Activated CD4-positive, alpha-beta T cell treated with anti-CD3 and anti-CD28 coated beads for 4 hours (primary cell): ENCODE measurements around the gene ZDHHC14.
"Not testable (repeated sequence)": the region's sequence is repeated elsewhere in the genome, so short reads cannot be mapped to it uniquely, and the experiment has no call there.

Experiments
- DNase-seq, 2 donors: peaks; one replicate each; pipeline ENCODE4 v3.0.0-alpha.2; 2020

The ZDHHC14 gene

GRCh38 chr6:157381631-157382621 is 936 bp downstream of the ZDHHC14 start:
- DNase-seq: peak; percentile 55 to 65

GRCh38 chr6:157382821-157383220 is 1.8 kb downstream of the ZDHHC14 start:
- DNase-seq: no peak

DNA sequence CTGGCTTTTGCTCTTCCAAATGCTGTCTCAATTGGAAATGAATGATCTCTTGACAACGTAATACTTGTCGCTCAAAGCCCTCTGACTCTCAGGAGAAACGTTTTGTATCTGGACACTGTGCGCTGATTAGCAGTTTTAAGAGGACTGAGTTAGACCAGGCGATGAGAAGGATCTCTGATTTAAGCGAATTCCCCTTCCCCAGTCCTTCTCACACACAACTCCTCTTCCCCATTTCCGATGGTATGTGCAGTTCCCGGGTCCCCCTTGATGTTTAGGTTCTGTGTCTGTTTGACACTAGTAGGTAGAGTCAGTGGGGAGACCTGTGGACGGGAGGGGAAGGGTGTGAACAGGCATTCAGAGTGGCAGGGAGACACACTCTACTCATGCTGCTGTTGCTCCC is 2.5 kb downstream of the ZDHHC14 start:
- no peak for DNase-seq

- not testable (repeated sequence) for DNase-seq
Observed at GRCh38 chr6:157384962-157385361, 4.0 kb downstream of the ZDHHC14 start.

DNA sequence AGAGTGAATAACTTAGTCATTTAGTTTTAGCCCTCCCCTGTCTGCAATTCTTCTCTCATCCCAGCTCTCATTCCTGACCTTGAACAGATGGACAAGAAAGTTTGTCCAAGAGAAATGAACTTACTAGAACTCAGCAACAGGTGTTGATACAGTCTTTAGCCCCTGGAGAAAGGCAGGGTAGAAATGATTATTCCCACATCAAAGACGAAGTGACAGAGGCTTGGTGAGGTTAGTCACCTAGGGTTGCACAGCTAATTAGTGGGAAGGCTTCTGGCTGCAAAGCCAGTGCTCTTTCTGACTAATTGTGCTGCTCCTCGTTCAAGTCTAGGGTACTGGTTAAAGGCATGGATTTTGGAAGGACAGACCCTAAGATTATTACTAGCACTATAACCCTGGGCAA is 4.5 kb downstream of the ZDHHC14 start:
- peak in 1 of 2 donors; percentile 13 for DNase-seq

DNA sequence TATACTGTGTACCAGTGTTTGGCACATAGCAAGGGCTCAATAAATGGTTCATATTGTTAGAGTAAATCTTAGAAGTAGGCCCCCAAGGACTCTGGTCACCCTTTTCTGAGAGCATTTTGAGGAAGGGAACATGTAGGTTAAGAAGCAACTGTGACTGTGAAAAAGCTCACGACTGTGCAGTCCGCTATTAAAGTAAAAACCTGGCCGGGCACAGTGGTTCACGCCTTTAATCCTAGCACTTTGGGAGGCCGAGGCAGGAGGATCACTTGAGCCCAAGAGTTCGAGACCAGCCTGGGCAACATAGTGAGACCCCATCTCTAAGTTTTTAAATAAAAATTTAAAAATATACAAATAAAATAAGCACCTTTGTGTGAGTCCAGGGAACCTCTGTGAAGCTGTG is 5.0 kb downstream of the ZDHHC14 start:
- DNase-seq: no peak

GRCh38 chr6:157386454-157386853 is 5.5 kb downstream of the ZDHHC14 start:
- DNase-seq: no peak

DNA sequence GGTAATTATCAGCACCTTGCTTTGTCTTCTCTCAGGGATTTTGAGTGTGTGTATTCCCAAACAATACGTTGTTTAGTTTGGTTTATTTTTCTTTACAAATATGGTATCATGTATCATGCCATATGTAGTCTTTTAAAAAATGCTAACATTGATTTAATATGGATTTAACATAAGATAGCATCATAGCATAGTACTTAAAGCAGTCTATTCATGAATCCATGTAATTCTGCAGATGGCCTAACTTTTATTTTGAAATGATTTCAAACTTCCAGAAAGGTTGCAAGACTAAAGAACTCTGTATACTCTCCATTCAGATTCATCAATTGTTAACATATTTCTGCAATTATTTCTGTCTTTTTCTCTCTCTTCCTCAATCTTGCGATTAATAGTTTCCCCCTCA is 7.9 kb downstream of the ZDHHC14 start:
- DNase-seq: no peak

DNA sequence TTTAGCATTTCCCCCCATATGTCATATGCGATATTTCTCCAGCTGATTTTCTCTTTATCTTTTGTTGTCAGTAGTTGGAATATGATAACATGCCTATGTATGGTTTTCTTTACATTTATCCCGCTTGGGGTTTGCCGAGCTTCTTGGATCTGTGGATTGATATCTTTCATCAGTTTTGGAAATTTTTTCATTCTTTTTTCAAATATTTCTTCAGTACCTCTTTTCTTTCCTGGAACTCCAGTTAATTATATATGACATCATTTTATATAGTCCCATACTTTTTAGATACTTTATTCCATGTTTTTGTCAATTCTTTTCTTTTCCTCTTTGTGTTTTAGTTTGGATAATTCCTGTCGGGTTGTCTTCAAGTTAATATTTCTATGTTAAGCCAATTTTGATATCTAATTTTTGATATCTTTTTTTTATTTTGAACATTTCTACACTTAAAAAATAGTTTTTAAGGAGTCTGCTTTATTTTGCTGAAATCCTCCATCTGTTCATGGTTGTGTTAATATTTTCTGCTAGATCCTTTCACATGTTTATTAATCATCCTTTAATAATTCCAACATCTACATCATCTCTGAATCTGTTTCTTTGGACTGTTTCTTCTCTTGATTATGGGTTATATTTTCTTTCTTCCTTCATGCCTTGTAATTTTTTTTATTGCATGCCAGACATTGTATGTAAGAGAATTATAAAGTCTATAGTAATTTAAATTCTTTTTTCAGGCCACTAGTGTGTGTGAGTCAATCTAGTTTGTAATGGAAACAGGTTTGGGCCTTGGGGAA is 9.5 kb downstream of the ZDHHC14 start:
- no peak for DNase-seq

DNA sequence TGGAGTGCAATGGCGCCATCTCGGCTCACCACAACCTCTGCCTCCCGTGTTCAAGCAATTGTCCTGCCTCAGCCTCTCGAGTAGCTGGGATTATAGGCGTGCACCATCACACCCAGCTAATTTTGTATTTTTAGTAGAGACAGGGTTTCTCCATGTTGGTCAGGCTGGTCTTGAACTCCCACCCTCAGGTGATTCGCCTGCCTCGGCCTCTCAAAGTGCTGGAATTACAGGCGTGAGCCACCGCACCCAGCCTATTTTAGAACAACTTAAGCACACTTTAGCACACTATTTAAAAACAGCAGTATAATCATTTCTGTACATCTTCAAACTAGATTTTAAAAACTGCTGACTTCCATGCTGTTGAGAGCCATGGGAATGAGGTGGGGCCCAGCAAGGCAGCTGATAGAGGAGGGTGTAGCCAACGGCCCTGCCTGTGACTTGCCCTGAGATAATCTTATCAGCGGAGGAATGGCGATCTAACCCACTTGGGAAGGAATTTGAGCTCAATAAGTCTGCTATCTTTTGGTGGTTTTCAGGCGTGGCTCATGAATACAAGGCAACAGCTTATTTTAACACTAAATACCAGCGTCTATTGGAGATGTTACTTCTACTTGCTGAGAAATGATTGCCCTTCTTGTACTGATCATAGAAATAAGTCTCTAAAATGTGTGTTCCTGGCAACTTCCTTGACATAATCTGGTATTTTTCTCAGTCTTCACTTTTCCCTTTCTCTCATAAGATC is 12.1 kb downstream of the ZDHHC14 start:
- no peak for DNase-seq

GRCh38 chr6:157393669-157394327 is 12.8 kb downstream of the ZDHHC14 start:
- no peak for DNase-seq

- DNase-seq: not testable (repeated sequence)
Observed at GRCh38 chr6:157395199-157395598, 14.2 kb downstream of the ZDHHC14 start.

DNA sequence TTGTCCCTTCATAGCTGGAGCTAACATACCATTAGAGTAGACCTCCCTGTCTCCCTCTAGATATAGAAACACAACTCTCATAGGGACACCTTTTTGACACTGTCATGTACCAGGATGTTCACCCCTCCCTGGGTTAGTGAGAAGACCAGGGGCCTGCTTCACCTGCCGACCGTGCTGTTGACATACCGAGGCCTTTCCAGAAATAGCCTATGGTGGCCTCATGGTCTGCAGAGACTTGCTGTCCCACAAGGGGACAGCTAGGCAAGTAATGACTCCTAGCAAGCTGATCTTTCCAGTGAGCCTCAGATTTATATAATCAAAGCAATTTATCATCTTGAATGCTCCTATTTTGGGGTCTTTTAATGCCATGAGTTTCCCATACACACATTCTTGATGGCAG is 15.0 kb downstream of the ZDHHC14 start:
- DNase-seq: no peak

GRCh38 chr6:157397660-157398059 is 16.7 kb downstream of the ZDHHC14 start:
- no peak for DNase-seq

DNA sequence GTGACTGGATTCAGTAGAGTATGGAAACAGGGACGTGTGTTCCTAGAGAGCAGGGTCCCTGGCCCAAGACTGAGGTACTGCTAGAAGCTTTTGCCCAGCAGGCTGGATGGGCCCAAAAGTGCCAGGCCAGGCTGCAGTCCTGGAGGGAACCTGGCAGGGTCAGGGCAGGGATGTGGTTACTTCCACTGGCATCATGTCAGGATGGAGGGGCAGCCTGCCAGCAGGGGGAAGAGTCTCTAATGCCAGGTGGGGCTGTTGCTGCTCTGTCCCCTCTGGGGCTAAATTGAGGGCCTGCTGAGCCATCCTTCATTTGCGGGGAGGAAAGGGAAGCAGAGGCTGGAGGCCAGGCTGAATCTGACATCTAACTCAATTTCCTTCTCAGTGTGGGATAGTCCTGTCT is 17.2 kb downstream of the ZDHHC14 start:
- no peak for DNase-seq

DNA sequence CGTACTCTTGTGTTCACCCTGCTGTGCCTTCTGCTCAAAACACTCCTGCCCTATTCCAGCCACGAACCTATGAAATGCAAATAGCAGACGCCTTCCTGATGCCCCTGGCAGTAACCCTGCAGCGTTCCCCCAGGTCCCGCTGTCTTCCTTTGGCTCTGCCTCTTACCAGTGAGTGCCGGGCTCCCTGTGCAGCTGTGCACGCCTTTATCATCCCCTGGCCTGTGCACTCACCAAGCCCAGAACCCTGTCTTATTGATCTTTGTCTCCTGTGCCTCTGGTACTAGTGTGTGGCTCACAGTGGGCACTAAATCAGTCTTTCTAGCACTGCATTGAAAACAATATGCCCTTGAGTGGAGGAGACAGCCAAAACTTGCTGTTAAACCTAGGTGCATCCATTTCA is 19.7 kb downstream of the ZDHHC14 start:
- DNase-seq: no peak

- DNase-seq: no peak
Observed at GRCh38 chr6:157401734-157402338, 20.8 kb downstream of the ZDHHC14 start.

GRCh38 chr6:157402996-157403685 is 22.2 kb downstream of the ZDHHC14 start:
- DNase-seq: no peak

DNA sequence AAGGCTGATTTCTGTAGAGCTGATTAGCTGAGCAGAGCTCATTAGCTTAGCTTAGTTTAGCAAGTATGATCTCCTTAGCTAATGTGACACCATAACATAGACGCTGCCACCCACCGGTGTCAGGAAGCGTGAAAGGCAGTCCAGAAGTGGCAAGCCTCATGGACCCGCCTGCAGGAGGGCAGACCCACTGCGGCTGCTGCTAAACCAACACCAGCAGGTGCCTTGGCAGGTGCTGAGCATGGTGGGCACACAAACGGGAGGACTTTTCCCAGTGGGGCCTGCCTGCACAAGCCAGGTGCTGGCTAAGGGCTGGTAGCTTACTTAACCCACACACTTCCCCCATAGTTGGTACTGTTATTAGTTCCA is 22.7 kb downstream of the ZDHHC14 start:
- no peak for DNase-seq

GRCh38 chr6:157405986-157406385 is 25.0 kb downstream of the ZDHHC14 start:
- DNase-seq: no peak

DNA sequence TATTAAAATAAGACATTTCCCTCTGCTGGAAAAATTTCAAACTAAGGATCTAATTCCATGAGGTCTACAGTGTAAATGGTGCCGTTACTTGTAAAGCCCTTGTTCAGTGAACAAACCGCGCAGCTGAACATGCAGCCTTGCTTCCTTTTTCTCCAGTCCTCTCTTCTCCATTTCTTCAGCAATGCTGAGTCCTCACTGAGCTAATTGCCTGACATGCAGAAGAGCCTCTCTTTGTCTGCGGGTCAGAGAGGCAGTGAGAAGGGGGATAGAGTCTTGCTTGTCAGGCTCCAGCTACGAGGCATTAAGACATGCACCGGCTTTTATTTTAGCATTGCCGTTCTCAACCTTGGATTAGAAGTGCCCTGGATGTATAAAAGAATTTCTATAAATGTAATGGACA is 25.7 kb downstream of the ZDHHC14 start:
- DNase-seq: no peak

GRCh38 chr6:157407646-157408045 is 26.7 kb downstream of the ZDHHC14 start:
- DNase-seq: no peak
